H9 (cell line): ENCODE measurements around the gene AP4M1. TPM values are rescaled to one million over a fixed set of nuclear protein-coding genes. Genes with fewer than 3 reads are reported as not detected.

Experiments
- DNase-seq: peaks from one replicate; pipeline ENCODE4 v3.0.0-alpha.2; 2017
- H2AFZ ChIP-seq: one replicate; pipeline ENCODE4 v1.6.1; 2013; ENCODE audit warnings: mild to moderate bottlenecking, low read length, control low read depth, moderate library complexity
- H2AK5ac ChIP-seq: 2 replicates; pipeline ENCODE4 v1.6.1; 2013; ENCODE audit warnings: low read length, control low read depth, mixed read lengths; ENCODE audit not compliant: insufficient read length
- H2BK120ac ChIP-seq: one replicate; pipeline ENCODE4 v1.6.1; 2013; ENCODE audit warnings: low read depth, mild to moderate bottlenecking, low read length, control low read depth, inconsistent platforms; ENCODE audit not compliant: poor library complexity, severe bottlenecking
- H2BK12ac ChIP-seq: 2 replicates; pipeline ENCODE4 v1.6.1; 2013; ENCODE audit warnings: low read length, control low read depth, mixed read lengths, low read depth; ENCODE audit not compliant: insufficient read length
- H2BK15ac ChIP-seq: 2 replicates; pipeline ENCODE4 v1.6.1; 2013; ENCODE audit warnings: low read depth, low read length, control low read depth
- H2BK20ac ChIP-seq: one replicate; pipeline ENCODE4 v1.6.1; 2013; ENCODE audit warnings: low read depth, mild to moderate bottlenecking, low read length, control low read depth, inconsistent platforms; ENCODE audit not compliant: poor library complexity, severe bottlenecking
- H2BK5ac ChIP-seq: 2 replicates; pipeline ENCODE4 v1.6.1; 2013; ENCODE audit warnings: low read length, control low read depth, mixed read lengths; ENCODE audit not compliant: insufficient read length
- H3K14ac ChIP-seq: 2 replicates; pipeline ENCODE4 v1.6.1; 2013; ENCODE audit warnings: low read length, control low read depth; ENCODE audit not compliant: insufficient read depth
- H3K18ac ChIP-seq: 2 replicates; pipeline ENCODE4 v1.6.1; 2013; ENCODE audit warnings: low read depth, mild to moderate bottlenecking, mixed read lengths, low read length, control low read depth; ENCODE audit not compliant: insufficient read length
- H3K23ac ChIP-seq: 2 replicates; pipeline ENCODE4 v1.6.1; 2013; ENCODE audit warnings: low read length, control low read depth, mixed read lengths, low read depth; ENCODE audit not compliant: insufficient read length
- H3K23me2 ChIP-seq: 2 replicates; pipeline ENCODE4 v1.6.1; 2013; ENCODE audit warnings: low read depth, mild to moderate bottlenecking, mixed read lengths, low read length, control low read depth; ENCODE audit not compliant: insufficient read length, poor library complexity, severe bottlenecking
- H3K27ac ChIP-seq: 2 replicates; pipeline ENCODE4 v1.5.1; 2013; ENCODE audit warnings: low read length, control low read depth, mixed read lengths, low read depth; ENCODE audit not compliant: insufficient read length
- H3K27me3 ChIP-seq: 2 replicates; pipeline ENCODE4 v1.6.1; 2013; ENCODE audit warnings: low read length, control low read depth, inconsistent platforms; ENCODE audit not compliant: insufficient read depth
- H3K4ac ChIP-seq: 2 replicates; pipeline ENCODE4 v1.6.1; 2013; ENCODE audit warnings: low read depth, mild to moderate bottlenecking, control low read depth, inconsistent platforms, low read length, moderate library complexity
- H3K4me1 ChIP-seq: 2 replicates; pipeline ENCODE4 v1.6.1; 2013; ENCODE audit warnings: low read length, control low read depth, inconsistent platforms; ENCODE audit not compliant: insufficient read depth
- H3K4me2 ChIP-seq: 2 replicates; pipeline ENCODE4 v1.6.1; 2013; ENCODE audit warnings: low read length, control low read depth, mixed read lengths; ENCODE audit not compliant: insufficient read length, insufficient read depth
- H3K56ac ChIP-seq: 2 replicates; pipeline ENCODE4 v1.6.1; 2013; ENCODE audit warnings: low read depth, mild to moderate bottlenecking, mixed read lengths, low read length, control low read depth; ENCODE audit not compliant: insufficient read length
- H3K79me1 ChIP-seq: 2 replicates; pipeline ENCODE4 v1.6.1; 2013; ENCODE audit warnings: low read depth, mild to moderate bottlenecking, moderate library complexity, low read length, control low read depth, inconsistent platforms; ENCODE audit not compliant: insufficient read depth, poor library complexity, severe bottlenecking
- H3K79me2 ChIP-seq: 2 replicates; pipeline ENCODE4 v1.6.1; 2013; ENCODE audit warnings: low read length, control low read depth, inconsistent platforms; ENCODE audit not compliant: insufficient read depth
- H3K9ac ChIP-seq: 2 replicates; pipeline ENCODE4 v1.6.1; 2013; ENCODE audit warnings: low read length, control low read depth, mixed read lengths; ENCODE audit not compliant: insufficient read length; ENCODE audit errors: extremely low read depth
- H3K9me3 ChIP-seq: one replicate; pipeline ENCODE4 v1.6.1; 2013; ENCODE audit warnings: low read depth, low read length, inconsistent platforms; ENCODE audit not compliant: control insufficient read depth
- H3T11ph ChIP-seq: one replicate; pipeline ENCODE4 v1.6.1; 2013; ENCODE audit warnings: mild to moderate bottlenecking, low read length, control low read depth, inconsistent platforms
- H4K20me1 ChIP-seq: one replicate; pipeline ENCODE4 v1.6.1; 2013; ENCODE audit not compliant: control insufficient read depth, insufficient read length, insufficient read depth
- H4K5ac ChIP-seq: 2 replicates; pipeline ENCODE4 v1.6.1; 2013; ENCODE audit warnings: low read depth, mild to moderate bottlenecking, mixed read lengths, low read length, control low read depth; ENCODE audit not compliant: insufficient read length
- H4K8ac ChIP-seq: replicated peaks from 2 replicates; pipeline ENCODE4 v1.6.1; 2013; ENCODE audit warnings: low read length, control low read depth, mixed read lengths, low read depth; ENCODE audit not compliant: insufficient read length
- H4K91ac ChIP-seq: 2 replicates; pipeline ENCODE4 v1.6.1; 2013; ENCODE audit warnings: low read depth, mild to moderate bottlenecking, moderate library complexity, mixed read lengths, low read length, control low read depth; ENCODE audit not compliant: insufficient read length
- H3K27ac Mint-ChIP-seq, 3 experiments: 2 replicates in 2 of 3; 3 replicates in 1 of 3; pipeline ENCODE4 v1.8.0; 2020 to 2021; ENCODE audit warnings: mixed read lengths in 3 of 3, mild to moderate bottlenecking in 1 of 3, moderate library complexity in 1 of 3
- H3K27me3 Mint-ChIP-seq: 2 replicates; pipeline ENCODE4 v1.8.0; 2021; ENCODE audit warnings: low read depth, mild to moderate bottlenecking, moderate library complexity, mixed read lengths
- H3K36me3 Mint-ChIP-seq, 3 experiments: 2 replicates in 2 of 3; 3 replicates in 1 of 3; pipeline ENCODE4 v1.8.0; 2020 to 2021; ENCODE audit warnings: low read depth in 3 of 3, mixed read lengths in 3 of 3; ENCODE audit not compliant: insufficient read depth in 1 of 3
- H3K4me1 Mint-ChIP-seq, 2 experiments: 2 replicates each; pipeline ENCODE4 v1.8.0; 2020; ENCODE audit warnings: mixed read lengths in 2 of 2
- H3K4me3 Mint-ChIP-seq, 2 experiments: 2 replicates in 1 of 2; 3 replicates in 1 of 2; pipeline ENCODE4 v1.8.0; 2020 to 2021; ENCODE audit warnings: mild to moderate bottlenecking in 2 of 2, mixed read lengths in 2 of 2, moderate library complexity in 1 of 2
- H3K9me3 Mint-ChIP-seq, 2 experiments: 2 replicates in 1 of 2; 3 replicates in 1 of 2; pipeline ENCODE4 v1.8.0; 2020; ENCODE audit warnings: mild to moderate bottlenecking in 2 of 2, mixed read lengths in 2 of 2, moderate library complexity in 1 of 2
- CTCF ChIP-seq: fragments of 200-600 bp; sonication (generic); conservative IDR thresholded peaks from 3 replicates; pipeline ENCODE4 v1.8.0; 2021; ENCODE audit warnings: antibody characterized with exemption, mild to moderate bottlenecking
- WGBS: extraction: QIAGEN DNeasy Blood & Tissue Kit; methylation state at CpG from one replicate; pipeline ENCODE4 v1.1.7; 2013; ENCODE audit warnings: missing lambda C conversion rate, low lambda C conversion rate, mixed read lengths; ENCODE audit not compliant: insufficient read length; ENCODE audit errors: extremely low coverage; 5-methylcytosine and 5-hydroxymethylcytosine counted together
- total RNA-seq: library from RNA; stranded (reverse); gene quantifications from 2 replicates; pipeline ENCODE4 v1.2.1, GENCODE V29; 2021

The AP4M1 gene
- total RNA-seq, 1 experiment from 2014 or later = 18.8 TPM

GRCh38 chr7:100111156-100111555 is 9.7 kb downstream of the AP4M1 start:
- no peaks in the 10 kb centered on the region for H3K79me1 ChIP-seq
- no peaks in the 10 kb centered on the region for H3K79me2 ChIP-seq
- no peak overlapping the region for H3K18ac ChIP-seq
- no peaks in the 10 kb centered on the region for H4K20me1 ChIP-seq
- H3K9me3 ChIP-seq = no peaks in the 10 kb centered on the region
- no peak overlapping the region for H3K4me2 ChIP-seq
- no peak overlapping the region for H3K9ac ChIP-seq
- no peak overlapping the region for H3K23ac ChIP-seq
- no peak overlapping the region for H2BK20ac ChIP-seq
- no peak overlapping the region for H4K8ac ChIP-seq
- H3K56ac ChIP-seq = no peak overlapping the region
- peaks cover 56 to 80% (median 75%) of the 10 kb centered on the region in 3 experiments for H3K36me3 Mint-ChIP-seq
- no peak overlapping the region for H3K4me3 Mint-ChIP-seq
- H3K14ac ChIP-seq = no peak overlapping the region
- H3T11ph ChIP-seq = no peak overlapping the region
- no CpG with 5 or more reads among the region's 7 CpGs for WGBS
- H4K5ac ChIP-seq = no peak overlapping the region
- no peak overlapping the region for H4K91ac ChIP-seq
- no peaks in the 10 kb centered on the region for H3K27me3 ChIP-seq
- H3K4me1 ChIP-seq = no peaks in the 10 kb centered on the region
- no peak overlapping the region for H3K4ac ChIP-seq
- no peaks in the 10 kb centered on the region for H3K9me3 Mint-ChIP-seq
- H2BK120ac ChIP-seq = no peak overlapping the region
- no peak overlapping the region for H2BK15ac ChIP-seq
- TF ChIP-seq CTCF = no peak
- H3K4me1 Mint-ChIP-seq = 0 out of 4 replicates have a peak, but pooled peaks cover 0 to 3% of the 10 kb centered on the region in 2 experiments
- no peak for DNase-seq
- no peak overlapping the region for H2BK5ac ChIP-seq
- no peaks in the 10 kb centered on the region for H3K27me3 Mint-ChIP-seq
- peak overlapping the region in 1 of 3 experiments; percentile 8; a peak in 2 of 7 replicates for H3K27ac Mint-ChIP-seq
- no peak overlapping the region for H2BK12ac ChIP-seq
- no peaks in the 10 kb centered on the region for H3K23me2 ChIP-seq
- no peak overlapping the region for H2AFZ ChIP-seq
- no peak overlapping the region for H3K27ac ChIP-seq
- H2AK5ac ChIP-seq = no peak overlapping the region
